ENCODE data around the gene CTXN1.

GRCh38 chr19:7931221-7932061, 5.5 kb upstream of the CTXN1 start:
- TF ChIP-seq, protein P1, sequence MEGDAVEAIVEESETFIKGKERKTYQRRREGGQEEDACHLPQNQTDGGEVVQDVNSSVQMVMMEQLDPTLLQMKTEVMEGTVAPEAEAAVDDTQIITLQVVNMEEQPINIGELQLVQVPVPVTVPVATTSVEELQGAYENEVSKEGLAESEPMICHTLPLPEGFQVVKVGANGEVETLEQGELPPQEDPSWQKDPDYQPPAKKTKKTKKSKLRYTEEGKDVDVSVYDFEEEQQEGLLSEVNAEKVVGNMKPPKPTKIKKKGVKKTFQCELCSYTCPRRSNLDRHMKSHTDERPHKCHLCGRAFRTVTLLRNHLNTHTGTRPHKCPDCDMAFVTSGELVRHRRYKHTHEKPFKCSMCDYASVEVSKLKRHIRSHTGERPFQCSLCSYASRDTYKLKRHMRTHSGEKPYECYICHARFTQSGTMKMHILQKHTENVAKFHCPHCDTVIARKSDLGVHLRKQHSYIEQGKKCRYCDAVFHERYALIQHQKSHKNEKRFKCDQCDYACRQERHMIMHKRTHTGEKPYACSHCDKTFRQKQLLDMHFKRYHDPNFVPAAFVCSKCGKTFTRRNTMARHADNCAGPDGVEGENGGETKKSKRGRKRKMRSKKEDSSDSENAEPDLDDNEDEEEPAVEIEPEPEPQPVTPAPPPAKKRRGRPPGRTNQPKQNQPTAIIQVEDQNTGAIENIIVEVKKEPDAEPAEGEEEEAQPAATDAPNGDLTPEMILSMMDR (conservative IDR thresholded peaks at IDR 0.05 in 1 of 2, IDR thresholded peaks at IDR 0.05 in 1 of 2; ENCODE audit: extremely low read depth in 1 of 2, insufficient read depth in 1 of 2, low read depth in 1 of 2, low read length in 2 of 2), result no peak
- no peak for TF ChIP-seq EZH2 (IDR thresholded peaks at IDR 0.05; ENCODE audit: borderline replicate concordance, low read length)
